Transverse colon (tissue), 4 donors: Measurements from ENCODE around the gene KRT3. TPM values are rescaled to one million over a fixed set of nuclear protein-coding genes. Genes with fewer than 3 reads are reported as not detected.

ENCODE experiments used
- DNase-seq: peaks from one replicate; pipeline ENCODE4 v3.0.0-alpha.2; 2019
- H3K27ac ChIP-seq, 4 donors: fragments of 200-600 bp; sonication (generic); 2 replicates each; pipeline ENCODE4 v1.5.1; 2016 to 2018; ENCODE audit warnings: inconsistent platforms in 4 of 4
- H3K27me3 ChIP-seq: fragments of 200-600 bp; sonication (generic); 2 replicates; pipeline ENCODE4 v1.5.1; 2017; ENCODE audit warnings: inconsistent platforms
- H3K36me3 ChIP-seq, 4 donors: fragments of 200-600 bp; sonication (generic); 2 replicates each; pipeline ENCODE4 v1.5.1; 2017 to 2019; ENCODE audit warnings: inconsistent platforms in 4 of 4
- H3K4me1 ChIP-seq, 4 donors: fragments of 200-600 bp; sonication (generic); 2 replicates each; pipeline ENCODE4 v1.5.1; 2017 to 2020; ENCODE audit warnings: inconsistent platforms in 4 of 4
- H3K4me3 ChIP-seq, 4 donors: fragments of 200-600 bp; sonication (generic); 1 replicate in 1 of 4; 2 replicates in 3 of 4; pipeline versions ENCODE4 v1.5.1 to v1.6.1; 2017 to 2019; ENCODE audit warnings: inconsistent platforms in 4 of 4
- H3K9me3 ChIP-seq, 2 donors: fragments of 200-600 bp; sonication (generic); 2 replicates each; pipeline ENCODE4 v1.5.1; 2017 to 2019; ENCODE audit warnings: inconsistent platforms in 2 of 2
- EP300 ChIP-seq: sonication (generic); formaldehyde crosslinking; IDR thresholded peaks from one replicate; pipeline ENCODE4 v1.6.1; 2017; ENCODE audit warnings: antibody characterized with exemption, low read depth
- POLR2A ChIP-seq: fragments of 450-650 bp; IDR thresholded peaks from one replicate; pipeline ENCODE4 v1.6.1; 2016; ENCODE audit warnings: antibody characterized with exemption, mild to moderate bottlenecking, moderate library complexity
- POLR2AphosphoS5 ChIP-seq, 3 donors: sonication (generic); formaldehyde crosslinking; IDR thresholded peaks; one replicate each; pipeline ENCODE4 v1.6.1; 2016; ENCODE audit warnings: antibody characterized with exemption in 3 of 3
- WGBS, 2 donors: methylation state at CpG; one replicate each; pipeline ENCODE4 v1.1.5; 2018; ENCODE audit warnings: low coverage in 1 of 2; 5-methylcytosine and 5-hydroxymethylcytosine counted together
- in situ Hi-C, 4 donors: fragments of 200-750 bp; cut with MboI; loops; one replicate each; pipeline versions ENCODE4 v1.15.0 to v1.15.1; 2017; ENCODE audit warnings: low sequenced_read_pairs in 3 of 4, low pct_ligation_motif_present in 1 of 4, low pct_unique_long_range_greater_than_20kb in 1 of 4
- intact Hi-C: fragments of 100-400 bp; cut with DNase I; formaldehyde crosslinking; loops from one replicate; pipeline ENCODE4 v1.15.1; 2023; ENCODE audit warnings: low total_unique reads
- total RNA-seq, 4 donors: library from RNA; depleted of rRNA; stranded (reverse); fragments of >200 nt; gene quantifications; one replicate each; pipeline ENCODE4 v1.1.0, GENCODE V29; 2016
- TF ChIP-seq, protein P1 (sequence below), 5 experiments: fragments of 200-600 bp in 3 of 5; fragments of 450-650 bp in 2 of 5; sonication (generic) in 3 of 5; IDR thresholded peaks; 1 replicate in 2 of 5; 2 replicates in 3 of 5; pipeline ENCODE4 v1.5.1; 2016 to 2017; ENCODE audit warnings: antibody characterized with exemption in 5 of 5, inconsistent platforms in 3 of 5, mild to moderate bottlenecking in 2 of 5, moderate library complexity in 1 of 5

Gene KRT3
- total RNA-seq, 4 donors from 2014 or later = not detected

DNA sequence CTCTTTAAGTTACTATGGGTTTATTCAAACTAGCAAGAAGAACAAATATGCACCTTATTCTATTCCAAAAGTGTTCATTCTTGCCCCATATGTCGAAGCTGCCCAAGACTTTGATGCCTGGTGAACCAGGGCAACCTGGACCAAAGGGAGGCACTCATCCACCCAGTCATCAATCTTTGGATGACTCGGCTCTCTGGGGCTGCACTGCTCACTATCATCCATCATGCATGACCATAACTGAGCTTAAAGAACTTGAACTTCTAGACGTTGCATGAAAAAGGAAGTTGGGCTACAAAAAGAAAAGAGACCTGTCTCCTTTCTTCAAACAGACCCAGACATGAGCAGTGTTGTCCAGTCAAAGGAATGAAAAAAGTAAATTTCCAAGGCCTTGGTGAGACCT, 16.8 kb upstream of the KRT3 start:
- intact Hi-C loops = no loop called here
- no peak overlapping the region for H3K27ac ChIP-seq
- in situ Hi-C loops = no loop called here
- peaks cover 3% of the 10 kb centered on the region for H3K27me3 ChIP-seq
- no peak overlapping the region for H3K4me3 ChIP-seq
- H3K4me1 ChIP-seq = no peaks in the 10 kb centered on the region
- 57 to 70% methylated on average over 3 of the region's 3 CpGs for WGBS, 2 donors
- DNase-seq = no peak
- no peaks in the 10 kb centered on the region for H3K9me3 ChIP-seq
- TF ChIP-seq, protein P1, sequence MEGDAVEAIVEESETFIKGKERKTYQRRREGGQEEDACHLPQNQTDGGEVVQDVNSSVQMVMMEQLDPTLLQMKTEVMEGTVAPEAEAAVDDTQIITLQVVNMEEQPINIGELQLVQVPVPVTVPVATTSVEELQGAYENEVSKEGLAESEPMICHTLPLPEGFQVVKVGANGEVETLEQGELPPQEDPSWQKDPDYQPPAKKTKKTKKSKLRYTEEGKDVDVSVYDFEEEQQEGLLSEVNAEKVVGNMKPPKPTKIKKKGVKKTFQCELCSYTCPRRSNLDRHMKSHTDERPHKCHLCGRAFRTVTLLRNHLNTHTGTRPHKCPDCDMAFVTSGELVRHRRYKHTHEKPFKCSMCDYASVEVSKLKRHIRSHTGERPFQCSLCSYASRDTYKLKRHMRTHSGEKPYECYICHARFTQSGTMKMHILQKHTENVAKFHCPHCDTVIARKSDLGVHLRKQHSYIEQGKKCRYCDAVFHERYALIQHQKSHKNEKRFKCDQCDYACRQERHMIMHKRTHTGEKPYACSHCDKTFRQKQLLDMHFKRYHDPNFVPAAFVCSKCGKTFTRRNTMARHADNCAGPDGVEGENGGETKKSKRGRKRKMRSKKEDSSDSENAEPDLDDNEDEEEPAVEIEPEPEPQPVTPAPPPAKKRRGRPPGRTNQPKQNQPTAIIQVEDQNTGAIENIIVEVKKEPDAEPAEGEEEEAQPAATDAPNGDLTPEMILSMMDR (IDR thresholded peaks at IDR 0.05) = no peak
- TF ChIP-seq EP300 (no peak), POLR2AphosphoS5 (IDR thresholded peaks at IDR 0.05) (no peak), POLR2A (no peak)
- H3K36me3 ChIP-seq = no peaks in the 10 kb centered on the region

DNA sequence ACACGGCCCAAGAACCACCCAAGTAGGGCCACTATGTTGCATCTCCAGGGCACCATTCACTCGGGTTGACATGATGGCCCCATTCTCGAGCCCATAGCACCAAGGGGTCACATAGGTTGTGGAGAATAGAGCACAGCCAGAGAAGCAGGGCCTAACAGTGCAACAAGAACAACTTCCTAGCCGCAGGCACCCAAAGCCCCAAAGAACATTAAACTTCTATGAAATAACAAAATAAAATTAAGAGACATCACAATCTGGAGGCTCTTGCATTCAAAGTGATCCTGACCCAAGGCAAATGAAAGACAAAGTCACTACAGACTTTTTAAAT, 16.1 kb upstream of the KRT3 start:
- H3K27me3 ChIP-seq = no peaks in the 10 kb centered on the region
- no peak overlapping the region for H3K4me3 ChIP-seq
- in situ Hi-C loops = no loop called here
- intact Hi-C loops = no loop called here
- no peaks in the 10 kb centered on the region for H3K4me1 ChIP-seq
- no peak overlapping the region for H3K27ac ChIP-seq
- H3K36me3 ChIP-seq = no peaks in the 10 kb centered on the region
- TF ChIP-seq EP300 = no peak
- 77 to 100% methylated on average over 1 to 4 of the region's 4 CpGs for WGBS, 2 donors
- no peak for DNase-seq
- H3K9me3 ChIP-seq = no peaks in the 10 kb centered on the region

DNA sequence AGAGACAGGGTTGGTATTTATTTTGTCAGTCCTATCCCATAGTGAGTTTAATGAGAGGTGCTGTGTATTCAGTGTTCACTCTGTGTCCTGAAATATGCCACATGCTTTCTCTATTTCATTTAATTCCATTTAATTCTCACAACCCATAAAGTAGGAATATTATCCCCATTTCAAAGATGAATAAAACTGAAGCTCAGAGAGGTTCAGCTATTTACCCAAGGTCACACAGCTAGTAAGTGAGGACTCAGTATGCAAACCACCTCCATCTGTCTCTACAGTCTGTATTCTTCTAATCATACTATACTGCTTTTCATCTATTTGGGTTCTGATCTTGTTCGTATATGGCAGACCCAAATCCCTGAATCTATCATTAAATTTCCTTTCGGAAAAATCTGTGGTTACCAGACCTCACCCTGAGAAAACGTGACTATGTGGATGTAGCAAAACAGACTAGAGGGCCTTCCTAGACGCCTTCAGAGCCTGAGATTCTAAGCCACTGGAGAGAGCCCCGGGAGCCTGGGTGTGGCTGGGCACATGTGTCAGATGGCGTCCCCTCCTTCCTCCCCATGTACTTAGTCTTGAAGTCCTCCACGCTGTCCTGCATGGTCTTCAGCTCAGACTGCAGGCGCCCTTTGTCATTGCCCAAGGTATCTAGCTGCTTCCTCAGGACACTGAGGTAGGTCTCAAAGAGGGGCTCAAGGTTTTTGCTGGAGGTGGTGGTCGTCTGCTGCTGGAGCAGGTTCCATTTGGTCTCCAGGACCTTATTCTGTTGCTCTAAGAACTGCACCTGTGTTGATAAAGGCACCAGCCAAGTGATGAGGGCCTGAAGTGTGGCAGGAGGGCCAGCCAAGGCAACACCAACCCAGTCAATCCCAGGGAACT, 15.5 kb upstream of the KRT3 start:
- Histone ChIP-seq H3K9me3 (no peaks in the 10 kb centered on the region), H3K27me3 (no peaks in the 10 kb centered on the region), H3K4me1 (no peaks in the 10 kb centered on the region), H3K4me3 (no peak overlapping the region), H3K27ac (no peak overlapping the region), H3K36me3 (no peaks in the 10 kb centered on the region)
- intact Hi-C loops = no loop called here
- in situ Hi-C loops = no loop called here
- 79 to 100% methylated on average over 4 to 9 of the region's 9 CpGs for WGBS, 2 donors
- no peak for TF ChIP-seq EP300
- TF ChIP-seq POLR2A = no peak
- TF ChIP-seq, protein P1 (IDR thresholded peaks at IDR 0.05) = no peak
- DNase-seq = no peak

DNA sequence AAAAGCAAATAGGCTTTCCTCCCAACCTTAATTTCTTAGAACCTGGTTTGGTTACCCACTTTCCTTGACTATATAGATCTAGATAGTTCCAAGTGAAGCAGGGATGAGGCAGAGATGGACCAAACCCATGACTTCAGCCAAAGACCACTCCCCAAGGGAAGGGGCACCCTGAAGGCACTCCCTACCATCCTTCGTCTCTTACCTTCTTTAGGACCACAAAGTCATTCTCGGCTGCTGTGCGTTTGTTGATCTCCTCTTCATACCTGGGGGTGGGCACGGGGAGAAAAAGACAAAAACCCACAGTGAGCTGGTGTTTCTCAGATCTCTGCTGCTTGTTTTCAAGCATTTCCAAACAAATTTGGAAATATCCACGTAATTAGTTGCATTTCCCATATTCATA, 14.6 kb upstream of the KRT3 start:
- Histone ChIP-seq H3K4me3 (no peak overlapping the region), H3K9me3 (no peaks in the 10 kb centered on the region), H3K27ac (no peak overlapping the region), H3K36me3 (no peaks in the 10 kb centered on the region), H3K4me1 (no peaks in the 10 kb centered on the region), H3K27me3 (no peaks in the 10 kb centered on the region)
- 70% methylated on average over 5 of the region's 5 CpGs for WGBS, 2 donors
- intact Hi-C loops (no loop called here), in situ Hi-C loops (no loop called here)
- DNase-seq = no peak
- TF ChIP-seq EP300 (no peak), POLR2AphosphoS5 (IDR thresholded peaks at IDR 0.05) (no peak), POLR2A (no peak)
- TF ChIP-seq, protein P1 (IDR thresholded peaks at IDR 0.05) = no peak

DNA sequence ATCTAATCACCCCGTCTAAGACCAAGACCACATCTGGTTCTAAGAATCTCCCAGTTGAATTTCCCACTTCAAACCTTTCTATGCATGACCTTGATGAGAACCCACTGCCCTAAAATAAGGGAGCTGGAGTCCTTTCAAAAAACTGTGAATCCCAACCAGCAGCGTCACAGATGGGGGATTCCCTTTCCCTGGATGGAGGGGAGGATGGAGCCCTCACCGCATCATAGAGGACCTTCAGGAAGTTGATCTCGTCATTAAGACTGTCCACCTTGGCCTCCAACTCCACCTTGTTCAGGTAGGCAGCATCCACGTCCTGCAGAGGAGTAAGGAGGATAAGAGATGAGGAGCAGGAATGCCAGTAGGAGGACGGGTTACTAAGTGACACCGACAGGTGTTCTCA, 13.2 kb upstream of the KRT3 start:
- in situ Hi-C loops (no loop called here), intact Hi-C loops (no loop called here)
- TF ChIP-seq POLR2A (no peak), EP300 (no peak), POLR2AphosphoS5 (IDR thresholded peaks at IDR 0.05) (no peak)
- TF ChIP-seq, protein P1 (IDR thresholded peaks at IDR 0.05) = no peak
- DNase-seq = no peak
- Histone ChIP-seq H3K4me1 (no peaks in the 10 kb centered on the region), H3K27me3 (no peaks in the 10 kb centered on the region), H3K36me3 (no peaks in the 10 kb centered on the region), H3K9me3 (no peaks in the 10 kb centered on the region), H3K27ac (no peak overlapping the region), H3K4me3 (no peak overlapping the region)
- WGBS, 2 donors = 72 to 83% methylated on average over 3 to 7 of the region's 7 CpGs
